ENCODE data around the gene CTCFL.

DNA sequence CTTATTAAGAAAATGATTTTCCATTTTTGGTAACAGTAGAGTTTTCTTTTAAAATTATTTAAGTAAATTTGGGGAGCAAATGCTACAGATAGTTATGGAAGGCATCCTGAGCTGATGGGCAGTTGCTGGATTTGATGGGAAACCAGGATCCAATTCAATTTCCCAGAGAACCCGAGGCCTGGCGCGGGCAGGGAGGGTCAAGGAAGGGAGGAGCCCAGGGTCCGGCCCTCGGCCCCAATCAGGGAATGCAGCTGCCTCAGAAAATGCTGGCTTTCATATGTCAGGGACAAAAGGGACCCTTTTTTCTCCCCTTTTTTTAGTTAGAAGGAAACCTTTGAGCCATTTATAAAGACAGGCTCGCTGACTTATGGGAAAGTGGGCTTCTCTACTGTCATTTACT, 42.1 kb downstream of the CTCFL start:
- TF ChIP-seq EZH2phosphoT487 (IDR thresholded peaks at IDR 0.05) = no peak
- TF ChIP-seq, protein P1, sequence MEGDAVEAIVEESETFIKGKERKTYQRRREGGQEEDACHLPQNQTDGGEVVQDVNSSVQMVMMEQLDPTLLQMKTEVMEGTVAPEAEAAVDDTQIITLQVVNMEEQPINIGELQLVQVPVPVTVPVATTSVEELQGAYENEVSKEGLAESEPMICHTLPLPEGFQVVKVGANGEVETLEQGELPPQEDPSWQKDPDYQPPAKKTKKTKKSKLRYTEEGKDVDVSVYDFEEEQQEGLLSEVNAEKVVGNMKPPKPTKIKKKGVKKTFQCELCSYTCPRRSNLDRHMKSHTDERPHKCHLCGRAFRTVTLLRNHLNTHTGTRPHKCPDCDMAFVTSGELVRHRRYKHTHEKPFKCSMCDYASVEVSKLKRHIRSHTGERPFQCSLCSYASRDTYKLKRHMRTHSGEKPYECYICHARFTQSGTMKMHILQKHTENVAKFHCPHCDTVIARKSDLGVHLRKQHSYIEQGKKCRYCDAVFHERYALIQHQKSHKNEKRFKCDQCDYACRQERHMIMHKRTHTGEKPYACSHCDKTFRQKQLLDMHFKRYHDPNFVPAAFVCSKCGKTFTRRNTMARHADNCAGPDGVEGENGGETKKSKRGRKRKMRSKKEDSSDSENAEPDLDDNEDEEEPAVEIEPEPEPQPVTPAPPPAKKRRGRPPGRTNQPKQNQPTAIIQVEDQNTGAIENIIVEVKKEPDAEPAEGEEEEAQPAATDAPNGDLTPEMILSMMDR (IDR thresholded peaks at IDR 0.05) = no peak

All from neural progenitor cell (in vitro differentiated cells).